Measurements from ENCODE around the gene BLNK. TPM values are rescaled to one million over a fixed set of nuclear protein-coding genes. Genes with fewer than 3 reads are reported as not detected.
"Not testable (repeated sequence)": the region's sequence is repeated elsewhere in the genome, so short reads cannot be mapped to it uniquely, and the experiment has no call there.

Gene BLNK
- total and polyA plus RNA-seq, 2 experiments from 2014 or later = 0.11 TPM; not detected in 1

GRCh38 chr10:96309628-96310320 lies 38.4 kb upstream of the BLNK start (continued):
- TF ChIP-seq NANOG (IDR thresholded peaks at IDR 0.05; ENCODE audit: borderline replicate concordance) (peak; percentile 80), CREB1 (CRISPR knock-in tag; IDR thresholded peaks at IDR 0.05; ENCODE audit: low read depth) (no peak), ZNF114 (CRISPR knock-in tag; IDR thresholded peaks at IDR 0.05) (no peak), EZH2 (IDR thresholded peaks at IDR 0.05; ENCODE audit: low read depth, unreplicated experiment) (no peak), REST (IDR thresholded peaks at IDR 0.05; ENCODE audit: unreplicated experiment) (no peak), POLR2AphosphoS5 (IDR thresholded peaks at IDR 0.05; ENCODE audit: low read depth) (peak; percentile 28; the same call in 1 of the 2 replicates), STAT1 (IDR thresholded peaks at IDR 0.05; ENCODE audit: unreplicated experiment) (no peak)

GRCh38 chr10:96308854-96309253 lies 37.5 kb upstream of the BLNK start:
- H3K4me3 Mint-ChIP-seq; H3F3A ChIP-seq (replicated peaks; ENCODE audit: low read depth); H3K4me3 ChIP-seq; H3K27me3 Mint-ChIP-seq (ENCODE audit: insufficient read depth, low read depth, poor library complexity); ATAC-seq; H3K79me2 ChIP-seq (replicated peaks; ENCODE audit: insufficient read depth); H3K36me3 Mint-ChIP-seq (ENCODE audit: low read depth); H3K27me3 ChIP-seq (ENCODE audit: insufficient read depth); H4K20me1 ChIP-seq (replicated peaks; ENCODE audit: insufficient read depth); H2AFZ ChIP-seq; H3K9me3 Mint-ChIP-seq; H3K36me3 ChIP-seq (ENCODE audit: insufficient read depth); H3K9me2 ChIP-seq (ENCODE audit: insufficient read depth): not testable (repeated sequence)
- H3K27ac Mint-ChIP-seq = peak overlapping the region; percentile 30
- Histone ChIP-seq H3K27ac (ENCODE audit: low read depth) (peak overlapping the region; percentile 93), H3K4me1 (ENCODE audit: insufficient read depth) (peaks cover 30% of the 10 kb centered on the region), H3K4me2 (peak overlapping the region; percentile 28)
- peak; percentile 8 for DNase-seq (ENCODE audit: low spot score)
- H3K4me1 Mint-ChIP-seq = peaks cover 49% of the 10 kb centered on the region

- peaks cover 30% of the 10 kb centered on the region for H3K4me1 ChIP-seq (ENCODE audit: insufficient read depth)
- Mint-ChIP-seq H3K9me3 (no peaks in the 10 kb centered on the region), H3K36me3 (ENCODE audit: low read depth) (no peaks in the 10 kb centered on the region), H3K27ac (no peak overlapping the region), H3K27me3 (ENCODE audit: insufficient read depth, low read depth, poor library complexity) (peaks cover 4% of the 10 kb centered on the region), H3K4me3 (no peak overlapping the region), H3K4me1 (peaks cover 45% of the 10 kb centered on the region)
- no peak overlapping the region for H3K4me2 ChIP-seq
- H3K9me2 ChIP-seq (ENCODE audit: insufficient read depth) = 0 out of 2 replicates have a peak, but pooled peaks cover 2% of the 10 kb centered on the region
- no peak overlapping the region for H3K4me3 ChIP-seq
- H2AFZ ChIP-seq = no peak overlapping the region
- no peaks in the 10 kb centered on the region for H3K36me3 ChIP-seq (ENCODE audit: insufficient read depth)
- no peak overlapping the region for H3K27ac ChIP-seq (ENCODE audit: low read depth)
- H4K20me1 ChIP-seq (replicated peaks; ENCODE audit: insufficient read depth) = no peaks in the 10 kb centered on the region
- ATAC-seq (no peak), DNase-seq (ENCODE audit: low spot score) (no peak)
- no peaks in the 10 kb centered on the region for H3K79me2 ChIP-seq (replicated peaks; ENCODE audit: insufficient read depth)
- no peaks in the 10 kb centered on the region for H3K27me3 ChIP-seq (ENCODE audit: insufficient read depth)
- H3F3A ChIP-seq (replicated peaks; ENCODE audit: low read depth) = 0 out of 2 replicates have a peak, but pooled peaks cover 6% of the 10 kb centered on the region
- TF ChIP-seq ZNF462 (CRISPR knock-in tag; IDR thresholded peaks at IDR 0.05) (no peak), EZH2 (IDR thresholded peaks at IDR 0.05; ENCODE audit: low read depth, unreplicated experiment) (no peak), STAT1 (IDR thresholded peaks at IDR 0.05; ENCODE audit: unreplicated experiment) (no peak)
Measured at GRCh38 chr10:96306516-96306915, 35.1 kb upstream of the BLNK start.
